ENCODE data around the gene IL37.

DNA sequence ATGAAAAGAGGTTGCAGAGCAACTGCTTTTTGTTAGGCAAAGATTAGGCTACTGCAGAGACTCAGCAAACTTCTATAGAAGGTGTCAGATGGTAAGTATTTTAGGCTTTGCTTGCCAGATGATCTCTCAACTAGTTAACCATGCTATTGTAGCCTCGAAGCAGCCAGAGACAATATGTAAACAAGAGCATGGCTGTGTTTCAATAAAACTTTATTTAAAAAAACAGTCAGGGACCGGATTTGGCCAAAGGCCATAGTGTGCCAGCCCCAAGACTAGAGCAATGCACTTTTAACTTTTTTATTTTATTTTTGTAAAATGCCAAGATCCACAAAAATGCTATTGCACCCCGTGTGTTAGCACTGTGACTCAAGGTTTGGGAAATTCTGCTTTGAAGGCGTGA is 1.4 kb downstream of the IL37 start:
- TF ChIP-seq, protein P1, sequence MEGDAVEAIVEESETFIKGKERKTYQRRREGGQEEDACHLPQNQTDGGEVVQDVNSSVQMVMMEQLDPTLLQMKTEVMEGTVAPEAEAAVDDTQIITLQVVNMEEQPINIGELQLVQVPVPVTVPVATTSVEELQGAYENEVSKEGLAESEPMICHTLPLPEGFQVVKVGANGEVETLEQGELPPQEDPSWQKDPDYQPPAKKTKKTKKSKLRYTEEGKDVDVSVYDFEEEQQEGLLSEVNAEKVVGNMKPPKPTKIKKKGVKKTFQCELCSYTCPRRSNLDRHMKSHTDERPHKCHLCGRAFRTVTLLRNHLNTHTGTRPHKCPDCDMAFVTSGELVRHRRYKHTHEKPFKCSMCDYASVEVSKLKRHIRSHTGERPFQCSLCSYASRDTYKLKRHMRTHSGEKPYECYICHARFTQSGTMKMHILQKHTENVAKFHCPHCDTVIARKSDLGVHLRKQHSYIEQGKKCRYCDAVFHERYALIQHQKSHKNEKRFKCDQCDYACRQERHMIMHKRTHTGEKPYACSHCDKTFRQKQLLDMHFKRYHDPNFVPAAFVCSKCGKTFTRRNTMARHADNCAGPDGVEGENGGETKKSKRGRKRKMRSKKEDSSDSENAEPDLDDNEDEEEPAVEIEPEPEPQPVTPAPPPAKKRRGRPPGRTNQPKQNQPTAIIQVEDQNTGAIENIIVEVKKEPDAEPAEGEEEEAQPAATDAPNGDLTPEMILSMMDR (IDR thresholded peaks at IDR 0.05; ENCODE audit: low read depth, low read length, poor library complexity, severe bottlenecking), result no peak
- no peak for TF ChIP-seq EZH2phosphoT487 (IDR thresholded peaks at IDR 0.05; ENCODE audit: borderline replicate concordance, low read length)
